ENCODE measurements around the gene PPIF. TPM values are rescaled to one million over a fixed set of nuclear protein-coding genes. Genes with fewer than 3 reads are reported as not detected.

The PPIF gene
- polyA plus RNA-seq, 3 donors = 63.4 to 71.7 (median 64.6) TPM

GRCh38 chr10:79383974-79384606 is 36.8 kb downstream of the PPIF start:
- DNase-seq (ENCODE audit: low read depth in 3 of 3, low spot score in 2 of 3) = no peak

DNA sequence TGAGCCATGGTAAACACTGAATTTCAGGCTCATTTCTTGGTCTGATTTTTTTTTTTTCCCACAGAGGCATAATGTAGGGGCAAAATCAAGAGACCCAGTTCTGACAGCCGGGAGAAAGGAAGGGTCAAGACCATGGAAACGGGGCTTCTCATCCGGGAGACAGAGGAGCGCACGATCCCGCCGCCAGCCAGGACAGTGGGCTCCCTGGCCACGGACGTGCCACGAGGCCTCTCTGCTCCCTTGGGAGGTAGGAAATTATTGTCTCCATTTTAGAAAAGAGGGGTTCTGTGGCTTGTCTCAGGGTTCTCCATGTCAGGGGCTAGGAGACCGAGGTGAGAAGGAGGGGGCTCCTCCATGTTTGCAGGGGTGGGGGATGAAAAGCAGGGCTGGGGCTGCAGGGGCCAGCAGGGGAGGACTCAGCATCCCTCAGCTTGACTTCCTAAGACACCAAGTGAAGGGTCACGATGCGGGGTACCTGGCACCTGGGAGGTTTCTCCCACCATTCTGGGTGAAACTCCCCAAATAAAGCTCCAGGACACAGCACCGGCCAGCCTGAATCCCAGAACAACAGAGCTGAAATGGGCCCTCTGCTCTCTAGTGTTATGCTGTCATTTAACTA is 37.6 kb downstream of the PPIF start:
- no peak for DNase-seq (ENCODE audit: low read depth in 3 of 3, low spot score in 2 of 3)

- no peak for DNase-seq (ENCODE audit: low read depth in 3 of 3, low spot score in 2 of 3)
These were observed 38.1 kb downstream of the PPIF start for GRCh38 chr10:79385392-79385795.

DNA sequence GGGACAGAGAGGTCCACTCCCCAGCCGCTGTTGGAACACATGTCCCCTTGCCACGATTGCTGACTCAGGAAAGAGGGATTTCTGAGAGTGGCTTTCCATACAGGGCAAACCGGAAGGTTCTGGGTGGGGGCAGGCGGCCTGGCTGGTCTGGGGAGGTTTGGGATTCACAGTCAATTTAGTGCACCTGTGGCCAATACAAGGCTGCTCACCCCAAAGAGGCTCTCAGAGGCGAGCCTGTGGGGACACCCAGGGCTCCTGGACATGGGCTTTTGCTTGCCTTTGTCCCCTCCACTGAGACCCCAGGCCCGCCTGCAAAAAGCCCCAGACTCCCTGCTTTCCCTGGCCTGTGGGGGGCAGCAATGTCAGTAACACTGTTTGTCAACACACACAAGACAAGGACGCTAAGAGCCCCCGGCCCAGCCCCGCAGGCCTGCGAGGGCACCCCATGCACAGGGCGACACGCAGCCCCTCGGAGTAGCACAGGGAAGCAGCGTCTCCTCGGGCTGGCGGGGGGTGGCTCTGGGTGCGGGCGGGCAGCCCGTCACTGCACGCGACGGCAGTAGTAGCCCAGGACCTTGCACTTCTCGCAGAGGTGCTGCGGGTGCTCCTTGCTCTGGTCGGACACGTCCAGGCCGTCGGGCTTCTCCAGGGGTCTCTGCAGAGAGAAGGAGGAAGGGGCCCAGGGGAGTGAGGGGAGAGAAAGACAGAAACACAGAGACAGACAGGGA is 38.7 kb downstream of the PPIF start:
- no peak for DNase-seq (ENCODE audit: low read depth in 3 of 3, low spot score in 2 of 3)

GRCh38 chr10:79386637-79387465 is 39.6 kb downstream of the PPIF start:
- DNase-seq (ENCODE audit: low read depth in 3 of 3, low spot score in 2 of 3) = no peak

DNA sequence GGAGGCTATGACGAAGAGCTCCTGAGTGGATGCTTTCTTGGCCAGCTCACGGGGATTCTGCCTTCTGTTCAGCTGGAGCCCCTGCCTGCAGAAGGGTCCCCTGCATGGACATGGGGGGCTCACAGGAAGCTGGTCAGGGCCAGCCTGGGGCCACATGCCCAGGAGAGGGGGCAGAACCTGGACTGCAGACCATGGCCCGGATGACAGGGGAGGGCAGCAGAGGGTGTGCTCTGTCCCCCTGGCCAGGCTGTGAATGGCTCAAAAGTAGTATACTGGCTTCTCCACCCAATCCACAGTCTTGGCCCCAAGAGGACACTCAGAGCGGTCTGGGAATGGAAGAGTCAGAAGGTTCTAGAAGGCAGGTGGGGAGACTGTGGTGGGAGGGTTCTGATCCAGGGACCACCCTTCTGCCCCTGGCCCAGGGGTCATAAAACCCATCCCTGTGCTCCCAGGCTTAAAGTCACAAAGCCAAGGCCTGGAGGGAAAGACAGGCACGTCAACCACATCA is 40.3 kb downstream of the PPIF start:
- no peak for DNase-seq (ENCODE audit: low read depth in 3 of 3, low spot score in 2 of 3)

- no peak for DNase-seq (ENCODE audit: low read depth in 3 of 3, low spot score in 2 of 3)
These were observed 40.9 kb downstream of the PPIF start for GRCh38 chr10:79387974-79388850.

GRCh38 chr10:79390057-79390456 is 42.8 kb downstream of the PPIF start:
- DNase-seq (ENCODE audit: low read depth in 3 of 3, low spot score in 2 of 3) = no peak

GRCh38 chr10:79390551-79391229 is 43.4 kb downstream of the PPIF start:
- DNase-seq (ENCODE audit: low read depth in 3 of 3, low spot score in 2 of 3) = no peak

GRCh38 chr10:79391231-79392019 is 44.2 kb downstream of the PPIF start:
- no peak for DNase-seq (ENCODE audit: low read depth in 3 of 3, low spot score in 2 of 3)

DNA sequence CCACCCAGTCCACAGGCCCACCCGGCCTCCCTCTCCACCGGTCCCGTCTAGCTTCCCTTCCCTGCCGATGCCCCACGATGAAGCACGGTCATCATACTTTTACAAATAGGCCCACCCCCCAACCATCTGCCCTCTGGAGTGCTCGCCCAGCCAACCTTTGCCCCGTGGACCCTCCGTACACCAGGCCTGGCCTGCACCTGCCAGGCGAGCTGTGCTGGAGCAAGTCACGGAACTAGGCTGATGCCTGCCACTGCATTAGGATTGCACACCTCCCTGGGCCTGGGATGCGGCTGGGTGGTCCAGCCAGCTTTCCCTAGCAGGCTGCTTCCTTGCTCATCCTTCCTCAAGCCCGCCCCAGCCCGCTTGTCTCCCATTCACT is 44.7 kb downstream of the PPIF start:
- no peak for DNase-seq (ENCODE audit: low read depth in 3 of 3, low spot score in 2 of 3)

DNA sequence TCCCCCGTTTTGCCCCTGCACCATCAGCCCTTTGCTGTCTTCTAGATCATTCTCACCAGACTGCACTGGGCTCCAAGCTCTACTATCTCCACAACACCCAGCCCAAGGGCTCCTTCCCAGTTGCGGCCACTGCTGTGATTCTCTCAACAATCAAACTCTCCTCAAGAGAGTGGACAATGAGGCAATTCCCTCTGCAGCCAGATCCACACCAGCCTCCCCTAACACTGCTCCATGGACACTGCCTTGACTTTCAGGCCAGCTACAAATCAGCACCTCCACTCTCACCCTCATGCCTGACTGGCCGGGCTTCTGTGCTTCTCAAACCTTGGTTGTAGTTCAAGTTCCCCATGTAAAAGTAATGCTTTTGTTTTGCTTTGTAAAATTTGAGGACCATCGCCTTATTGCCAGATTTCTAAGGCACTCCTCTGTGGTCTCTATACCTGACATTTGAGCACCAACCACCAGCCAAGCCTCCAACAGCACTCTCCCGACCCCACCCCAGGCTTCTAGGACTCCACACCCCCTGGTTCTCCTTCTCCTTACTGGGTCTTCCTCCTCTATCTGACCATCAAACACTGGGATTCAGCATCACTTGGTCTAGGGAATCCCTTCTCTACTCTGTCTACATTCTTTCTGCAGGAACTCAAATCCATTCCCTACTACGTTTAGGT is 45.4 kb downstream of the PPIF start:
- no peak for DNase-seq (ENCODE audit: low read depth in 3 of 3, low spot score in 2 of 3)

GRCh38 chr10:79393221-79393923 is 46.1 kb downstream of the PPIF start:
- DNase-seq (ENCODE audit: low read depth in 3 of 3, low spot score in 2 of 3) = no peak

- no peak for DNase-seq (ENCODE audit: low read depth in 3 of 3, low spot score in 2 of 3)
These were observed 46.8 kb downstream of the PPIF start for GRCh38 chr10:79393924-79394610.

DNA sequence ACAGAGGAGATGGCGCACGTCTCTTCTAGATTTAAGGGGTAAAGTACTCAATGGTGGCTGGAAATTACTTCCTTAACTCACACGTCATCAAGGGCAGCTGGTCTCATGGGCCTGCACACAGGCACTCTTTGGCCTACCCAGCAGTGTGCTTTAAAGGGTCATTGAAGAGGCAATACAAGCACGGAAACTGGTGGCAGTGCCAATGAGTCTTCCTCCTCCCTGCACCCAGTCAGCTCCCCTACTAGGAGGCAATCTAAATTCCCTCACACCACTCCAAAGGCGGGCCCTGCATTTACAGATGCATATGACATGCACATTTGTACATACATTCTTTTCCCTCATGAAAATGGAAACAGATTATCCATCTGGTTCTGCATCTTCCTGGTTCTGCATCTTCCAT is 47.4 kb downstream of the PPIF start:
- no peak for DNase-seq (ENCODE audit: low read depth in 3 of 3, low spot score in 2 of 3)

DNA sequence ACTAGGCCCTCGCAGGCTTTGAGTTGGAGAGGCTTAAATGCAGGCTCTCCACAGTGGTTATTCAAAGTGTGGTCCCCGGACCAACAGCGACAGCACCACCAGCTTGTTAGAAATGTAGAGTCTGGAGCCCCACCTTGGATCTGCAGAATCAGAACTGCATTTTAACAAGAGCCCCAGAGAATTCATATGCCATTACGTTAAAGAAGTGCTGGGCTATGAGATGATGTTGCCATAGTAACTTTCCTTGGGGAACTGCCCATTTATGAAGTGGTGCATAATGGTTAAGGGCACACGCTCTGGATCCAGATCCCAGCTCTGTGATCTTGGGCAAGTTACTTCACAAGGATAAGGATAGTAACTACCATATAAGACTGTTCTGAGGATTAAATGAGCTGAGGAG is 49.3 kb downstream of the PPIF start:
- no peak for DNase-seq (ENCODE audit: low read depth in 3 of 3, low spot score in 2 of 3)

- no peak for DNase-seq (ENCODE audit: low read depth in 3 of 3, low spot score in 2 of 3)
These were observed 49.8 kb downstream of the PPIF start for GRCh38 chr10:79397051-79397450.
